NCI-H345 (cell line): ENCODE measurements around the gene C1RL.
"Not testable (repeated sequence)": the region's sequence is repeated elsewhere in the genome, so short reads cannot be mapped to it uniquely, and the experiment has no call there.

ENCODE experiments used
- DNase-seq: peaks from one replicate; lab custom pipeline; 2025; lab: John Stamatoyannopoulos, UW

Gene C1RL

GRCh38 chr12:7061596-7061995 lies 47.4 kb downstream of the C1RL start:
- DNase-seq, result no peak

- no peak for DNase-seq
These were observed 47.9 kb downstream of the C1RL start for GRCh38 chr12:7061138-7061537.

- DNase-seq, result no peak
These were observed 48.6 kb downstream of the C1RL start, which contains the start of gene C1S for GRCh38 chr12:7060353-7060954. C1S (plus strand) TSS chr12:7060718; CDS start chr12:7061913, 1,195 bp downstream.

- no peak for DNase-seq
These were observed 49.2 kb downstream of the C1RL start for GRCh38 chr12:7059780-7060179.

GRCh38 chr12:7058850-7059395 lies 50.1 kb downstream of the C1RL start:
- no peak for DNase-seq

GRCh38 chr12:7058163-7058845 lies 50.7 kb downstream of the C1RL start:
- no peak for DNase-seq

GRCh38 chr12:7055736-7056135 lies 53.3 kb downstream of the C1RL start:
- DNase-seq, result not testable (repeated sequence)

- no peak for DNase-seq
These were observed 54.1 kb downstream of the C1RL start for GRCh38 chr12:7054925-7055324.

GRCh38 chr12:7049973-7050372 lies 59.0 kb downstream of the C1RL start:
- DNase-seq, result not testable (repeated sequence)

GRCh38 chr12:7049445-7049951 lies 59.5 kb downstream of the C1RL start:
- DNase-seq, result not testable (repeated sequence)

GRCh38 chr12:7047306-7047705 lies 61.7 kb downstream of the C1RL start:
- DNase-seq, result no peak

GRCh38 chr12:7046383-7047105 lies 62.5 kb downstream of the C1RL start:
- no peak for DNase-seq

- no peak for DNase-seq
These were observed 63.1 kb downstream of the C1RL start for GRCh38 chr12:7045913-7046312.
